HG03457 (cell line): ENCODE results near the gene GRM1.

Experiments
- ATAC-seq: cut with Tn5 transposase; IDR thresholded peaks from one replicate; pipeline ENCODE4 v1.9.1; 2021; ENCODE audit warnings: moderate number of reproducible peaks; ENCODE audit not compliant: unreplicated experiment

GRM1 gene

DNA sequence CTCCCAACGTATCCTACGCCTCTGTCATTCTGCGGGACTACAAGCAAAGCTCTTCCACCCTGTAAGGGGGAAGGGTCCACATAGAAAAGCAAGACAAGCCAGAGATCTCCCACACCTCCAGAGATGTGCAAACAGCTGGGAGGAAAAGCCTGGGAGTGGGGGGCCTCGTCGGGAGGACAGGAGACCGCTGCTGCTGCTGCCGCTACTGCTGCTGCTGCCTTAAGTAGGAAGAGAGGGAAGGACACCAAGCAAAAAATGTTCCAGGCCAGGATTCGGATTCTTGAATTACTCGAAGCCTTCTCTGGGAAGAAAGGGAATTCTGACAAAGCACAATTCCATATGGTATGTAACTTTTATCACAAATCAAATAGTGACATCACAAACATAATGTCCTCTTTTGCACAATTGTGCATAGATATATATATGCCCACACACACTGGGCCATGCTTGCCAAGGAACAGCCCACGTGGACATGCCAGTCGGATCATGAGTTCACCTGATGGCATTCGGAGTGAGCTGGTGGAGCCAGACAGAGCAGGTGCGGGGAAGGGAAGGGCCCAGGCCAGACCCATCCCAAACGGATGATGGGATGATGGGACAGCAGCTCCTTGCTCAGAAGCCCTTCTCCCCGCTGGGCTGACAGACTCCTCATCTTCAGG is 406.0 kb downstream of the GRM1 start:
- ATAC-seq = no peak

DNA sequence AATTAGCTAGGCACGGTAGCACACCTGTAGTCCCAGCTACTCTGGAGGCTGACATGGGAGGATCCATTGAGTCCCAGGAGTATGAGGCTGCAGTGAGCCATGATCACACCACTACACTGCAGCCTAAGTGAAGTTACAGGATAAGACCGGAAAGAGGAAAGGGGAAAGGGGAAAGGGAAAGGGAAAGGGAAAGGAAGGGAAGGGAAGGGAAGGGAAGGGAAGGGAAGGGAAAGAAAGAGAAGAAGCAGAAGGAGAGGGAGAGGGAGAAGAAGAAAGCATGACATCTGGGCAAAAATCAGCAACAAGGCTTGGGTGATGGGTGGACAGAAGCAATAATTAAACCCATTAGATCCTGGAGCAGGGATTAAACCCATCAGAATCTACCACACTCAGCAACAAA is 413.0 kb downstream of the GRM1 start:
- no peak for ATAC-seq

DNA sequence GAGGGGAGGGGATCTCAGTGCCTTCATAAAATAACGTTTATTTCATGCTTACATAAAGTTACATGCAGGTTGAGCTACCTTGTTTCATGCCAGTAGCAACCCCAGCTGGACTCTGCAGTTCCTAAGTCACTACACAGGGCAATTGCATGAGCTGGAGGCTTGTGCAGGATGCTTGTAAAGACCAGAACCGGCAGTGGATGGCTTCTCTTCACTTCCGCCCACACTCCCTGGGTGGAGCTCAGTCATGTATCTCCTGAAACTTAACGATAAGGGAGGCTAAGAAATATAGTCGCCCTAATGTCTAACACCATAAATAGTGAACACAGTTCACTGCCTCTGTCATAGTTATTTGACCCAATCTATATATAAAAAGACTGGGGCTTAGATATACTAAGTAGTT is 415.3 kb downstream of the GRM1 start:
- ATAC-seq = no peak

DNA sequence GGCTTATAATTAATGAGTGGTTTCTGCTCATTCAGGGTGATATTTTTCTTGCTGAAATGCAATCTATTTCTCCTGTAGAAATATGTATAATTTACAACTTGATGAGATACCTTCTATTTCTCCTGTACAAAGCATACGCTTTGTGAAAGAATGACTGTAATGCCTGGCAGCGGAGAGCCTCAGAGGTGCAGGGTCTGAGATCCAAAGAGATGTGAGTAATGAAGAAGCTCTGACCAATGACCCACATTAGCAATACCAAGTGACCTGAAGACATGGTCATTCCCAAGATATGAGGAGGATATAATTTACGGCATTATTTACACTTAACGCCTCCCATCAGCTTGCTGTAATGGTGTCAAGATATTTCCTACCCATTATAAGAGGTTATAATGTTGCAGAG is 416.4 kb downstream of the GRM1 start:
- no peak for ATAC-seq

DNA sequence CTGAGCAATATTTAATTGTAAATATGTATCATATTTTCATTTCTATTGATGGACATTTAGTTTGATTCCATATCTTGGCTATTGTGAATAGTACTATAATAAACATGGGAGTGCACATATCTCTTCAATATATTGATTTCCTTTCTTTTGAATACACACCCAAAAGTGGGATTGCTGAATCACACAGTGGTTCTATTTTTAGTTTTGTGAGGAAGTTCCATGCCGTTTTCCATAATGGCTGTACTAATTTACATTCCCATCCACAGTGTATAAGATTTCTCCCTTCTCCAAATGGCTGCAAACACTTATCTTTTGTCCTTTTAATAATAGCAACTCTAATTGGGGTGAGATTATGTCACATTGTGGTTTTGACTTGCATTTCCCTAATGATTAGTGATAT is 428.0 kb downstream of the GRM1 start:
- ATAC-seq = no peak

DNA sequence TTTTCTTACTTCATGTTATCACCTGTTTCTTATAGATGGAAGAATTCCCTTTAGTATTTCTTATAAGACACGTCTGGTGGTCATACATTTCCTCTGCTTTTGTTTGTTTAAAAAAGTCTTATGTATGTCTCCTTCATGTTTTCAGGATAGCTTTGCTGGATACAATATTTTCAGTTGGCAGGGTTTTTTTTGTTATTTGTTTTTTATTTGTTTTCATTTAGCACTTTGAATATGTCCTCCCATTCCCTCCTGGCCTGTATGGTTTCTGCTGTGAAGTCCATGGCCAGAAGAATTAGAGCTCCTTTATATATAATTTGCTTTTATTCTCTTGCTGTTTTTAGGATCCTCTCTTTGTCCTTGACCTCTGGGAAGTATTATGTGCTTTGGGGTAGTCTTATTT is 432.1 kb downstream of the GRM1 start:
- ATAC-seq = no peak

DNA sequence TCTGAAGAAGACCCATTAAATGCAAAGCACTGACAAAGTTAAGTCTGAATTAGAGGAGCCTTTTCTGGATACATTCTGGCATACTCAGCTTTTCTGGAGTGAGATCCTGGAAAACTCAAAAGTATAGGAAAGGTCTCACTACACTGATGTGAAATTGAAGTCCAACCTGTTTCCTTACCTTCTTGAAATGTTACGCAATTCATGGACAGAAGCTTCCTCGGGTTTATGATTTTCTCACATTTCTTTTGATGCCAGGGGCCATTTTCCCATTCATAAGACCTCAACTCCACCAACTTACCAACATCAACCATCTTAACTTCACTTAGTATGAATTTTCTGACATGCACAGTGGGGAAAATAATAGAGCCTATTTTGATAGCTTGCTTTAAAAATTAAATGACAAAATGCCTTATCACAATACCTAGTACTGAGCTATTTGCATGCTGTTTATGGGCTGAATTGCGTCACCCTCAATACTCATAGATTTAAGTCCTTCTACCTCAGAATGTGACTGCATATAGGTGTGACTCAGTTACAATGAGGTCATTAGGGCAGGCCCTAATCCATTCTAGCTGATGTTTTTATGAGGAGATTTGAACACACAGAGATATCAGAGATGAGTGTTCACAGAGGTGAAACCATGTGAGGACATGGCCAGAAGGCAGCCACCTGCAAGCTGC is 441.4 kb downstream of the GRM1 start:
- ATAC-seq = no peak

DNA sequence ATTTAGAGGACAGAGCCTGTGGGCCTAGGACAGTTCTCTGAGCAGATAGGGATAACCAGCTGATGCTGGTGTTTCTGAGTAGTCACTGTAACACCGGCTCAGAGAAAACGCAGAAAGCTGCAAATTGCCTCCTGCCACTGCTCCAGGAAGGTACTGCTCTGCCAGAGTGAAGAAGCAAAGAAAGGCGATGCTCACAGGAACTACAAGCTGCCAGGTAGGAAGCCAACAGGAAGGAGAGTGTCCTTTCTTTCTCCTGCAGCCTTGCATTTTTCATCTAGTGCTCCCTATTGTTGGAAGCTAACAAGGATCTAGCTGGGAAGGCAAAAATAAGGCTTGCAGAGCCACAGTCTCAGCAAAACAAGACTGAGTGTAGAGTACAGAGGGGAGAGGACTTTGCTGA is 444.1 kb downstream of the GRM1 start:
- no peak for ATAC-seq

DNA sequence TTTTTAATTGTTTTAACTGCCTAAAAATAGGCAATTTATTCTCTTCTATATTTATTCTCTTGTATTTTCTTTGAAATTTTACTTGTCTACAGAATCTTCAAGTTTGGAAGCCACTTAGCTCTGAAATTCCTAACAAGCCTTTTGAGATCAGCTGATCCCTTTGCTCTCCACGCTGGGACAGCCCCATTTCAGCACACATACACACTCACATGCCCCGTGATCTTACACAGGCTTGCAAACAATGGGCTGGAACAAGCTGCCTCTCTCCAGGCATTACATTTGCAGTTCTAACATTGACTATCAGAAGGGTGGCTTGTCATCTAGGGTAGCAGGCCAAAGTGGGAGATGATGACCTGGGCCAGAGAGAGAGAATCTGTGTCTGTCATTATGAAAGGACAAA is 452.7 kb downstream of the GRM1 start:
- ATAC-seq = no peak

DNA sequence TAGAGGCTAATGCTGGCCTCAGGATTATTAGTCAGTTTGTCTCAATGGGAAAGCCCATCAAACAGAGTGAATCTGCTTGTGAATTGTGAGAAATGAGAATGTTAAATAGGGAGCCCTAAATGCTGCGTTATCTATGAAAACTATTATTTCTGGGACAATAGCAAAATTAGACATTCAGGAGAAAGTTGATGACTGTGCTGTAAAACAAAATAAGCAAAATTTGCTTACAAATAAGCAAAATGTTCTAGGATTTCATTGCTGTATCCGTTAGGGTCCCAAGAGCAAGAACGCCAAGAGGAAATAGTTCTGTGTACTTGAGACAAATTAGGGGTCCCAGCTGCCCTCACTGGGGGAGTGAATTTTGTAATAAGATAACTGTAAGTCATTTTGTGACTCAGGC is 455.5 kb downstream of the GRM1 start:
- no peak for ATAC-seq
